WTC11 (cell line): ENCODE measurements around the gene FAM76A. TPM values are rescaled to one million over a fixed set of nuclear protein-coding genes. Genes with fewer than 3 reads are reported as not detected.

Experiments
- ATAC-seq: fragments of 200-7000 bp; cut with Tn5 transposase; 2 replicates; pipeline ENCODE4 v1.10.0; 2021; ENCODE audit warnings: mild to moderate bottlenecking, moderate library complexity
- CTCF ChIA-PET: fragments of 300-600 bp; sonication (Branson Sonifier 250); formaldehyde crosslinking; loops from one replicate; lab custom pipeline; 2021; ENCODE audit warnings: antibody characterized with exemption; lab: Charles Lee
- POLR2A ChIA-PET: fragments of 350-600 bp; sonication (Branson Sonifier 250); formaldehyde crosslinking; loops from one replicate; lab custom pipeline; 2021; ENCODE audit warnings: antibody characterized with exemption; lab: Charles Lee
- DNase-seq: peaks from one replicate; pipeline ENCODE4 v3.0.0; 2021; ENCODE audit warnings: low spot score
- H3K27ac Mint-ChIP-seq: 2 replicates; pipeline ENCODE4 v1.8.0; 2021; ENCODE audit warnings: mixed read lengths
- H3K27me3 Mint-ChIP-seq: 2 replicates; pipeline ENCODE4 v1.8.0; 2021; ENCODE audit warnings: low read depth, mild to moderate bottlenecking, moderate library complexity, mixed read lengths
- H3K36me3 Mint-ChIP-seq: 2 replicates; pipeline ENCODE4 v1.8.0; 2021; ENCODE audit warnings: mixed read lengths
- H3K4me1 Mint-ChIP-seq: 2 replicates; pipeline ENCODE4 v1.8.0; 2022; ENCODE audit warnings: mixed read lengths
- H3K4me3 Mint-ChIP-seq: 2 replicates; pipeline ENCODE4 v1.8.0; 2021; ENCODE audit warnings: mild to moderate bottlenecking, moderate library complexity, mixed read lengths
- H3K9me3 Mint-ChIP-seq: 2 replicates; pipeline ENCODE4 v1.8.0; 2021; ENCODE audit warnings: mixed read lengths
- CDX4 ChIP-seq: fragments of 250-450 bp; sonication (Bioruptor Pico); IDR thresholded peaks from 2 replicates; pipeline ENCODE4 v1.9.0; 2021; ENCODE audit warnings: moderate library complexity, mild to moderate bottlenecking, inconsistent platforms, borderline replicate concordance
- CTCF ChIP-seq: fragments of 200-600 bp; IDR thresholded peaks from 2 replicates; pipeline ENCODE4 v1.8.0; 2022; ENCODE audit warnings: antibody characterized with exemption
- ESRRA ChIP-seq: sonication (generic); formaldehyde crosslinking; IDR thresholded peaks from 2 replicates; pipeline ENCODE4 v1.8.1; 2022; ENCODE audit warnings: mild to moderate bottlenecking, missing genetic modification reagents, borderline replicate concordance
- ETV6 ChIP-seq: sonication (generic); formaldehyde crosslinking; IDR thresholded peaks from 2 replicates; pipeline ENCODE4 v1.8.1; 2022; ENCODE audit warnings: mild to moderate bottlenecking, missing genetic modification reagents
- GRHL2 ChIP-seq: fragments of 250-450 bp; sonication (Bioruptor Pico); IDR thresholded peaks from 2 replicates; pipeline ENCODE4 v1.8.0; 2022; ENCODE audit warnings: mild to moderate bottlenecking, moderate library complexity; ENCODE audit not compliant: insufficient replicate concordance, severe bottlenecking
- IRF2 ChIP-seq: sonication (generic); formaldehyde crosslinking; IDR thresholded peaks from 2 replicates; pipeline ENCODE4 v1.8.0; 2022; ENCODE audit warnings: low read depth, missing genetic modification reagents, borderline replicate concordance
- JAZF1 ChIP-seq: fragments of 250-450 bp; sonication (Bioruptor Pico); IDR thresholded peaks from 2 replicates; pipeline ENCODE4 v1.9.0; 2021; ENCODE audit warnings: moderate library complexity, mild to moderate bottlenecking, inconsistent platforms
- JUN ChIP-seq: sonication (generic); formaldehyde crosslinking; IDR thresholded peaks from 2 replicates; pipeline ENCODE4 v1.8.0; 2023; ENCODE audit warnings: mild to moderate bottlenecking, missing genetic modification reagents
- KAT7 ChIP-seq: sonication (generic); formaldehyde crosslinking; IDR thresholded peaks from 2 replicates; pipeline ENCODE4 v1.8.1; 2023; ENCODE audit warnings: missing genetic modification reagents, mild to moderate bottlenecking, borderline replicate concordance
- MXD4 ChIP-seq: fragments of 250-450 bp; sonication (Bioruptor Pico); IDR thresholded peaks from 2 replicates; pipeline ENCODE4 v1.8.0; 2021; ENCODE audit warnings: mild to moderate bottlenecking, moderate library complexity, borderline replicate concordance
- MYBL2 ChIP-seq: sonication (generic); formaldehyde crosslinking; IDR thresholded peaks from 2 replicates; pipeline ENCODE4 v1.8.1; 2023; ENCODE audit warnings: mild to moderate bottlenecking, moderate library complexity, missing genetic modification reagents
- NFYB ChIP-seq: sonication (generic); formaldehyde crosslinking; conservative IDR thresholded peaks from 2 replicates; pipeline ENCODE4 v1.8.0; 2022; ENCODE audit warnings: low read depth, missing genetic modification reagents
- RELA ChIP-seq: sonication (generic); formaldehyde crosslinking; IDR thresholded peaks from 2 replicates; pipeline ENCODE4 v1.8.1; 2022; ENCODE audit warnings: missing genetic modification reagents, mild to moderate bottlenecking, borderline replicate concordance
- SP1 ChIP-seq: sonication (generic); formaldehyde crosslinking; conservative IDR thresholded peaks from 2 replicates; pipeline ENCODE4 v1.8.1; 2022; ENCODE audit warnings: missing genetic modification reagents
- TEAD4 ChIP-seq: sonication (generic); formaldehyde crosslinking; IDR thresholded peaks from 2 replicates; pipeline ENCODE4 v1.8.0; 2022; ENCODE audit warnings: mild to moderate bottlenecking, missing genetic modification reagents
- TP53 ChIP-seq: sonication (generic); formaldehyde crosslinking; IDR thresholded peaks from 2 replicates; pipeline ENCODE4 v1.8.1; 2023; ENCODE audit warnings: mild to moderate bottlenecking, missing genetic modification reagents
- USF1 ChIP-seq: sonication (generic); formaldehyde crosslinking; IDR thresholded peaks from 2 replicates; pipeline ENCODE4 v1.8.0; 2022; ENCODE audit warnings: mild to moderate bottlenecking, missing genetic modification reagents
- ZBTB21 ChIP-seq: sonication (generic); formaldehyde crosslinking; IDR thresholded peaks from 2 replicates; pipeline ENCODE4 v1.8.1; 2023; ENCODE audit warnings: mild to moderate bottlenecking, missing genetic modification reagents, borderline replicate concordance
- ZNF138 ChIP-seq: sonication (generic); formaldehyde crosslinking; conservative IDR thresholded peaks from 2 replicates; pipeline ENCODE4 v1.8.1; 2022; ENCODE audit warnings: mild to moderate bottlenecking, moderate library complexity, missing genetic modification reagents
- ZNF671 ChIP-seq: fragments of 250-450 bp; sonication (Bioruptor Pico); IDR thresholded peaks from 2 replicates; pipeline ENCODE4 v1.8.0; 2021; ENCODE audit warnings: mild to moderate bottlenecking
- total RNA-seq: library from RNA; stranded (reverse); gene quantifications from 3 replicates; pipeline ENCODE4 v1.2.3, GENCODE V29; 2021
- TF ChIP-seq, protein P1 (sequence below): fragments of 250-450 bp; sonication (Bioruptor Pico); conservative IDR thresholded peaks from 2 replicates; pipeline ENCODE4 v1.9.0; 2021; ENCODE audit warnings: mild to moderate bottlenecking
- TF ChIP-seq, protein P2 (sequence below): sonication (generic); formaldehyde crosslinking; IDR thresholded peaks from 2 replicates; pipeline ENCODE4 v1.8.0; 2022; ENCODE audit warnings: mild to moderate bottlenecking, missing genetic modification reagents
- TF ChIP-seq, protein P3 (sequence below): sonication (generic); formaldehyde crosslinking; IDR thresholded peaks from 2 replicates; pipeline ENCODE4 v1.8.0; 2023; ENCODE audit warnings: missing genetic modification reagents

FAM76A gene
- total RNA-seq, 1 experiment from 2014 or later = 14.5 TPM

GRCh38 chr1:27727126-27727525 lies 1.4 kb downstream of the FAM76A start (continued):
- TF ChIP-seq, protein P1, sequence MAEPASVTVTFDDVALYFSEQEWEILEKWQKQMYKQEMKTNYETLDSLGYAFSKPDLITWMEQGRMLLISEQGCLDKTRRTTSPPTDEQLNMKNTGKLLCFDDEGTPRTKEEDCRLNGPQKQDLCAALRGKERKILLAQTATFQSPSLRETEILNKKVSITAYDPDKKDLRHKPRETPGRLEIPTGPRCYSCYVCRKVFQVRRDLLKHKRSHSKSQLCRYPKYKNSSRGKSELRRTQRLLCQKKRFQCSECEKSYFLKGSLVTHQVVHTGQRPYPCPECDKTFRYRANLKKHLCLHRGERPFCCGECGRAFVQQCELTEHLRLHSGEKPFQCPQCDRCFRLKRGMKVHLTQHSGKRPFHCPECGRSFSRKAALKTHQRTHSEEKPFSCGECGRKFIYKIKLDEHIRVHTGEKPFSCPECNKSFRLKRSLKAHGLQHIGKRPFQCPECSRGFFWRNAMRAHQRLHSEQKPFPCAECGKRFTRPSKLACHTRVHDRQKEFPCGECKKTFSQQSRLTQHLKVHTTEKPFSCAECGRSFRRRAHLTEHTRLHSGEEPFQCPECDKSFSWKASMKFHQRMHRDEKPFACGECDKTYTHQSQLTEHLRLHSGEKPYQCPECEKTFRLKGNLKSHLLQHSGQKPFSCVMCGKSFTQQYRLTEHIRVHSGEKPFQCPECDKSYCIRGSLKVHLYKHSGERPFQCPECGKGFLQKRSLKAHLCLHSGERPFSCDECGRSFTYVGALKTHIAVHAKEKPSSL (CRISPR knock-in tag) = no peak
- TF ChIP-seq RELA = no peak
- TF ChIP-seq CDX4 (CRISPR knock-in tag) = no peak
- TF ChIP-seq IRF2 = no peak
- no peak for TF ChIP-seq GRHL2 (CRISPR knock-in tag)

DNA sequence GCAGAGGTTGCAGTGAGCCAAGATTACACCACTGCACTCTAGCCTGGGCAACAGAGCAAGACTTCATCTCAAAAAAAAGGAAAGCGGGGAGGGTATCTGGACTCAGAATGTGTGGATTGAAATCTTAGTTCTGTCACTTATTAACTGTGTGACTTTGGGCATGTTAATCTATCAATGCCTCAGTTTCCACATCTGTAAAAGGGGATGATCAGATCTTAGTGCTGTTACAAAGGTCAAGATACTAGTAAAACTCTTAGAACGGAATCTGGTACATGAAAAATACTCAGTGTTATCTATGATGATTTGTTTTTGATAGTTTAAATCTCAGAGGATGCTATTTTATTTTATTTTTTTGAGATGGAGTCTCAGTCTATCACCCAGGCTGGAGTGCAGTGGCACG lies 10.5 kb downstream of the FAM76A start:
- peaks cover 5% of the 10 kb centered on the region; the same call in 1 of the 2 replicates for H3K9me3 Mint-ChIP-seq
- no peak overlapping the region for H3K4me3 Mint-ChIP-seq
- ChIA-PET POLR2A (no interaction called here), CTCF (no interaction called here)
- no peak overlapping the region for H3K27ac Mint-ChIP-seq
- ATAC-seq = no peak
- no peak for TF ChIP-seq ZNF671 (CRISPR knock-in tag)
- TF ChIP-seq USF1 = no peak
- TF ChIP-seq CTCF = no peak
- no peak for TF ChIP-seq JUN
- TF ChIP-seq TEAD4 (CRISPR knock-in tag) = no peak
- no peak for TF ChIP-seq SP1 (CRISPR knock-in tag)
- no peak for TF ChIP-seq CDX4 (CRISPR knock-in tag)
- TF ChIP-seq TP53 (CRISPR knock-in tag) = no peak
- TF ChIP-seq NFYB = no peak
- TF ChIP-seq ZBTB21 (CRISPR knock-in tag) = no peak
- TF ChIP-seq ETV6 (CRISPR knock-in tag) = no peak
- no peak for TF ChIP-seq MXD4 (CRISPR knock-in tag)
- TF ChIP-seq, all 79 proteins: peak for 0
- no peak for DNase-seq
- peaks cover 27% of the 10 kb centered on the region for H3K36me3 Mint-ChIP-seq
- H3K4me1 Mint-ChIP-seq = no peaks in the 10 kb centered on the region
- no peaks in the 10 kb centered on the region for H3K27me3 Mint-ChIP-seq

GRCh38 chr1:27741121-27741520 lies 15.4 kb downstream of the FAM76A start:
- ATAC-seq (no peak), DNase-seq (no peak)
- Mint-ChIP-seq H3K4me3 (no peak overlapping the region), H3K9me3 (peaks cover 5% of the 10 kb centered on the region; the same call in 1 of the 2 replicates), H3K4me1 (no peaks in the 10 kb centered on the region), H3K27me3 (no peaks in the 10 kb centered on the region), H3K27ac (no peak overlapping the region), H3K36me3 (peaks cover 31% of the 10 kb centered on the region)
- ChIA-PET POLR2A (no interaction called here), CTCF (interaction anchor here (1.6 kb wide), 1 partner anchor 72 kb away, joined by 4 read pairs; no protein-coding TSS in a partner anchor)
- TF ChIP-seq KAT7 (CRISPR knock-in tag) (no peak), ESRRA (CRISPR knock-in tag) (no peak), MYBL2 (CRISPR knock-in tag) (no peak), ZNF138 (no peak), USF1 (no peak), JAZF1 (CRISPR knock-in tag) (no peak)
- TF ChIP-seq, protein P2, sequence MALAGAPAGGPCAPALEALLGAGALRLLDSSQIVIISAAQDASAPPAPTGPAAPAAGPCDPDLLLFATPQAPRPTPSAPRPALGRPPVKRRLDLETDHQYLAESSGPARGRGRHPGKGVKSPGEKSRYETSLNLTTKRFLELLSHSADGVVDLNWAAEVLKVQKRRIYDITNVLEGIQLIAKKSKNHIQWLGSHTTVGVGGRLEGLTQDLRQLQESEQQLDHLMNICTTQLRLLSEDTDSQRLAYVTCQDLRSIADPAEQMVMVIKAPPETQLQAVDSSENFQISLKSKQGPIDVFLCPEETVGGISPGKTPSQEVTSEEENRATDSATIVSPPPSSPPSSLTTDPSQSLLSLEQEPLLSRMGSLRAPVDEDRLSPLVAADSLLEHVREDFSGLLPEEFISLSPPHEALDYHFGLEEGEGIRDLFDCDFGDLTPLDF (CRISPR knock-in tag) = no peak
- TF ChIP-seq, protein P3, sequence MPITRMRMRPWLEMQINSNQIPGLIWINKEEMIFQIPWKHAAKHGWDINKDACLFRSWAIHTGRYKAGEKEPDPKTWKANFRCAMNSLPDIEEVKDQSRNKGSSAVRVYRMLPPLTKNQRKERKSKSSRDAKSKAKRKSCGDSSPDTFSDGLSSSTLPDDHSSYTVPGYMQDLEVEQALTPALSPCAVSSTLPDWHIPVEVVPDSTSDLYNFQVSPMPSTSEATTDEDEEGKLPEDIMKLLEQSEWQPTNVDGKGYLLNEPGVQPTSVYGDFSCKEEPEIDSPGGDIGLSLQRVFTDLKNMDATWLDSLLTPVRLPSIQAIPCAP (CRISPR knock-in tag) = no peak
- TF ChIP-seq, protein P1 (CRISPR knock-in tag) = no peak
